ENCODE results near the gene IFNA1. TPM values are rescaled to one million over a fixed set of nuclear protein-coding genes. Genes with fewer than 3 reads are reported as not detected.

IFNA1 gene
- total and polyA plus RNA-seq, 7 donors = 0.09 TPM; not detected in 6

- 3 to 6% methylated on average over 53 of the region's 53 CpGs for WGBS, 2 donors
- H3K9me3 ChIP-seq = no peaks in the 10 kb centered on the region
- no peaks in the 10 kb centered on the region for H3K36me3 ChIP-seq
- H3K27me3 ChIP-seq = peaks cover 0 to 26% (median 11%) of the 10 kb centered on the region in 3 donors
- H3K4me1 ChIP-seq = peaks cover 0 to 12% (median 11%) of the 10 kb centered on the region in 4 donors
- H3K27ac ChIP-seq = no peak overlapping the region
- TF ChIP-seq CTCF (IDR thresholded peaks at IDR 0.05) (no peak), POLR2AphosphoS5 (IDR thresholded peaks at IDR 0.05) (no peak), POLR2A (IDR thresholded peaks at IDR 0.05) (no peak), EP300 (IDR thresholded peaks at IDR 0.05) (no peak)
- no peak for DNase-seq
- peak overlapping the region; percentile 5 to 46 (median 35) for H3K4me3 ChIP-seq
- intact Hi-C loops (cut with DNase I) = no loop called here
Observed at GRCh38 chr9:21402386-21403251, 37.6 kb upstream of the IFNA1 start.

GRCh38 chr9:21404146-21404545 lies 36.1 kb upstream of the IFNA1 start:
- 46 to 70% methylated on average over 3 of the region's 3 CpGs for WGBS, 2 donors
- intact Hi-C loops (cut with DNase I) = no loop called here

GRCh38 chr9:21408817-21409216 lies 31.4 kb upstream of the IFNA1 start, which contains the start of gene IFNA8:
IFNA8 (plus strand) TSS chr9:21409117; CDS start chr9:21409177, 60 bp downstream.
- no peaks in the 10 kb centered on the region for H3K4me1 ChIP-seq
- intact Hi-C loops (cut with DNase I) = no loop called here
- TF ChIP-seq POLR2A (IDR thresholded peaks at IDR 0.05) = no peak
- no peak for TF ChIP-seq CTCF (IDR thresholded peaks at IDR 0.05)
- TF ChIP-seq POLR2AphosphoS5 (IDR thresholded peaks at IDR 0.05) = no peak
- H3K4me3 ChIP-seq = no peak within 1 kb of the TSS
- H3K9me3 ChIP-seq = no peaks in the 10 kb centered on the region
- no peaks in the 10 kb centered on the region for H3K27me3 ChIP-seq
- no peak within 1 kb of the TSS for H3K27ac ChIP-seq
- H3K36me3 ChIP-seq = no peaks in the 10 kb centered on the region
- DNase-seq = no peak
- WGBS, 2 donors = 94 to 96% methylated on average over 1 of the region's 1 CpG

More at GRCh38 chr9:21404146-21404545, 36.1 kb upstream of the IFNA1 start:
- no peak overlapping the region for H3K27ac ChIP-seq
- TF ChIP-seq POLR2AphosphoS5 (IDR thresholded peaks at IDR 0.05) (no peak), CTCF (IDR thresholded peaks at IDR 0.05) (no peak), POLR2A (IDR thresholded peaks at IDR 0.05) (no peak), EP300 (IDR thresholded peaks at IDR 0.05) (no peak)
- no peaks in the 10 kb centered on the region for H3K9me3 ChIP-seq
- H3K4me3 ChIP-seq = no peak overlapping the region
- H3K4me1 ChIP-seq = peaks cover 0 to 12% (median 11%) of the 10 kb centered on the region in 4 donors
- no peak for DNase-seq
- H3K36me3 ChIP-seq = no peaks in the 10 kb centered on the region
- H3K27me3 ChIP-seq = peaks cover 0 to 26% (median 11%) of the 10 kb centered on the region in 3 donors

- intact Hi-C loops (cut with DNase I) = no loop called here
- H3K27ac ChIP-seq = no peak overlapping the region
- TF ChIP-seq CTCF (IDR thresholded peaks at IDR 0.05) = no peak
- TF ChIP-seq EP300 (IDR thresholded peaks at IDR 0.05) = no peak
- no peak for TF ChIP-seq POLR2A (IDR thresholded peaks at IDR 0.05)
- no peak for TF ChIP-seq POLR2AphosphoS5 (IDR thresholded peaks at IDR 0.05)
- no peaks in the 10 kb centered on the region for H3K36me3 ChIP-seq
- H3K9me3 ChIP-seq = no peaks in the 10 kb centered on the region
- DNase-seq = no peak
- H3K4me3 ChIP-seq = no peak overlapping the region
- H3K4me1 ChIP-seq = no peaks in the 10 kb centered on the region
- H3K27me3 ChIP-seq = no peaks in the 10 kb centered on the region
Observed at GRCh38 chr9:21412107-21412506, 28.1 kb upstream of the IFNA1 start.
